CD4-positive, CD25-positive, alpha-beta regulatory T cell (primary cell): ENCODE results near the gene STX8. TPM values are rescaled to one million over a fixed set of nuclear protein-coding genes. Genes with fewer than 3 reads are reported as not detected.
A peak's percentile ranks its signal among the peaks of the same experiment; 100 is the strongest.
"Not testable (repeated sequence)": the region's sequence is repeated elsewhere in the genome, so short reads cannot be mapped to it uniquely, and the experiment has no call there.

Source experiments
- ATAC-seq, 2 donors: fragments of 150-1000 bp; cut with Tn5 transposase; one replicate each; pipeline ENCODE4 v1.10.0; 2021; ENCODE audit warnings: low read depth in 2 of 2, moderate number of reproducible peaks in 2 of 2, moderate library complexity in 1 of 2
- DNase-seq, 3 donors: peaks; one replicate each; pipeline versions ENCODE4 v3.0.0 to v3.0.0-alpha.2; 2012 to 2022; ENCODE audit warnings: mixed read lengths in 1 of 3
- H3K27ac ChIP-seq: one replicate; pipeline ENCODE4 v1.7.0; 2013; ENCODE audit warnings: mild to moderate bottlenecking, low read length; ENCODE audit not compliant: insufficient read depth, poor library complexity, severe bottlenecking
- H3K27me3 ChIP-seq: one replicate; pipeline ENCODE4 v1.7.0; 2013; ENCODE audit warnings: low read length; ENCODE audit not compliant: control insufficient read depth, insufficient read depth
- H3K36me3 ChIP-seq: one replicate; pipeline ENCODE4 v1.7.0; 2013; ENCODE audit warnings: mild to moderate bottlenecking, low read length, moderate library complexity; ENCODE audit not compliant: control insufficient read depth, insufficient read depth
- H3K4me1 ChIP-seq: 2 replicates; pipeline ENCODE4 v1.7.0; 2013; ENCODE audit warnings: mild to moderate bottlenecking, low read length; ENCODE audit not compliant: insufficient read depth, control insufficient read depth, poor library complexity, severe bottlenecking
- H3K4me3 ChIP-seq: one replicate; pipeline ENCODE4 v1.7.0; 2013; ENCODE audit warnings: low read depth, mild to moderate bottlenecking, low read length, moderate library complexity
- H3K9me3 ChIP-seq, 2 experiments: 1 replicate in 1 of 2; 2 replicates in 1 of 2; pipeline ENCODE4 v1.7.0; 2013; ENCODE audit warnings: low read length in 2 of 2, mild to moderate bottlenecking in 1 of 2, moderate library complexity in 1 of 2; ENCODE audit not compliant: control insufficient read depth in 2 of 2
- H3K27ac Mint-ChIP-seq, 3 donors: one replicate each; pipeline ENCODE4 v1.8.0; 2020 to 2022; ENCODE audit warnings: mild to moderate bottlenecking in 3 of 3, mixed read lengths in 3 of 3, moderate library complexity in 2 of 3
- H3K27me3 Mint-ChIP-seq: one replicate; pipeline ENCODE4 v1.8.0; 2022; ENCODE audit warnings: mild to moderate bottlenecking, mixed read lengths
- H3K36me3 Mint-ChIP-seq: one replicate; pipeline ENCODE4 v1.8.0; 2020; ENCODE audit warnings: mixed read lengths
- H3K4me1 Mint-ChIP-seq, 4 donors: one replicate each; pipeline ENCODE4 v1.8.0; 2020 to 2022; ENCODE audit warnings: mixed read lengths in 4 of 4, mild to moderate bottlenecking in 1 of 4
- H3K4me3 Mint-ChIP-seq, 4 donors: one replicate each; pipeline ENCODE4 v1.8.0; 2020 to 2022; ENCODE audit warnings: mild to moderate bottlenecking in 4 of 4, mixed read lengths in 4 of 4, moderate library complexity in 3 of 4
- H3K9me3 Mint-ChIP-seq, 7 donors: one replicate each; pipeline ENCODE4 v1.8.0; 2020 to 2022; ENCODE audit warnings: mixed read lengths in 7 of 7, mild to moderate bottlenecking in 3 of 7, moderate library complexity in 2 of 7
- polyA plus RNA-seq, 4 donors: library from polyadenylated mRNA; unstranded; fragments of 300-500 nt; fragmentation: Illumina TruSeq; gene quantifications; one replicate each; pipeline ENCODE4 v1.2.3, GENCODE V29; 2021
- total RNA-seq: library from RNA; stranded (reverse); gene quantifications from one replicate; pipeline ENCODE4 v1.2.3, GENCODE V29; 2022

The STX8 gene
- total and polyA plus RNA-seq, 5 donors from 2014 or later = 83.7 to 214 (median 170) TPM

- ATAC-seq = no peak
- no peak for DNase-seq
- Mint-ChIP-seq H3K4me1 (peaks cover 0 to 2% (median 0%) of the 10 kb centered on the region in 4 donors), H3K4me3 (no peak overlapping the region), H3K27ac (no peak overlapping the region), H3K9me3 (peaks cover 0 to 2% (median 0%) of the 10 kb centered on the region in 7 donors), H3K36me3 (no peaks in the 10 kb centered on the region), H3K27me3 (peaks cover 19% of the 10 kb centered on the region)
- Histone ChIP-seq H3K9me3 (no peaks in the 10 kb centered on the region), H3K4me3 (no peak overlapping the region), H3K36me3 (no peaks in the 10 kb centered on the region), H3K27me3 (peaks cover under 1% of the 10 kb centered on the region), H3K27ac (no peak overlapping the region), H3K4me1 (no peaks in the 10 kb centered on the region)
These were observed 23.0 kb upstream of the STX8 start for GRCh38 chr17:9598661-9599060.

- H3K27me3 Mint-ChIP-seq = peaks cover 18% of the 10 kb centered on the region
- H3K4me1 Mint-ChIP-seq, H3K36me3 ChIP-seq, H3K4me1 ChIP-seq, H3K4me3 Mint-ChIP-seq, H3K9me3 Mint-ChIP-seq, H3K9me3 ChIP-seq, H3K27me3 ChIP-seq, H3K27ac ChIP-seq, ATAC-seq, H3K27ac Mint-ChIP-seq, H3K36me3 Mint-ChIP-seq, H3K4me3 ChIP-seq, DNase-seq: not testable (repeated sequence)
These were observed 22.0 kb upstream of the STX8 start for GRCh38 chr17:9597638-9598037.

DNA sequence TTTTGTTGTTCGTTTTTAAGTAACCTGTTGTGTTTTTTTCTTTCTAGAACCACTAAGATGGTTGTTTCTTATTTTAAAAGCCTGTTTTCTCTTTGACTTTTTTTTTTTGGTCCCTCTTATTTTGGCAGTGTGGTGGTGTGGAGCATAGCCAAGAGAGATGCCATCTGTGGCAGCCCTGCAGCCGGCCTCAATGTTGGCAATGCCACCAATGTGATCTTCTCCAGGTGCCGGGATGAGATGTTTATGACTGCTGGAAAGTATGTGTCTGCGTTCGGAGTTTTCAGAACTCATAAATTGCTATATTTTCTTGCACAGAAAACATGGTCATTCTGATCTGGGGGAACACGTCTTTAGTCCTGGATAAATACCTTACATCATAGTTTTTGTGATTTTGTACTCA, 18.4 kb upstream of the STX8 start:
- H3K36me3 Mint-ChIP-seq = no peaks in the 10 kb centered on the region
- H3K27ac Mint-ChIP-seq = no peak overlapping the region
- peaks cover 0 to 2% (median 0%) of the 10 kb centered on the region in 4 donors for H3K4me1 Mint-ChIP-seq
- peaks cover 18% of the 10 kb centered on the region for H3K27me3 Mint-ChIP-seq
- ATAC-seq (no peak), DNase-seq (no peak)
- H3K27ac ChIP-seq = no peak overlapping the region
- no peak overlapping the region for H3K4me3 Mint-ChIP-seq
- H3K9me3 ChIP-seq = no peaks in the 10 kb centered on the region
- H3K27me3 ChIP-seq = no peaks in the 10 kb centered on the region
- H3K4me1 ChIP-seq = no peaks in the 10 kb centered on the region
- H3K4me3 ChIP-seq = no peak overlapping the region
- H3K9me3 Mint-ChIP-seq = no peaks in the 10 kb centered on the region
- H3K36me3 ChIP-seq = no peaks in the 10 kb centered on the region

GRCh38 chr17:9587969-9588656, 12.5 kb upstream of the STX8 start:
- H3K4me1 ChIP-seq = no peaks in the 10 kb centered on the region
- ATAC-seq = no peak
- H3K27ac ChIP-seq = no peak overlapping the region
- Mint-ChIP-seq H3K4me1 (peaks cover 0 to 4% (median 0%) of the 10 kb centered on the region in 4 donors), H3K27ac (no peak overlapping the region), H3K27me3 (peaks cover 21% of the 10 kb centered on the region), H3K36me3 (no peaks in the 10 kb centered on the region), H3K4me3 (no peak overlapping the region), H3K9me3 (peaks cover 0 to 8% (median 1%) of the 10 kb centered on the region in 7 donors)
- no peaks in the 10 kb centered on the region for H3K27me3 ChIP-seq
- peaks cover 0 to 4% of the 10 kb centered on the region in 2 experiments for H3K9me3 ChIP-seq
- H3K4me3 ChIP-seq = no peak overlapping the region
- no peaks in the 10 kb centered on the region for H3K36me3 ChIP-seq
- no peak for DNase-seq

GRCh38 chr17:9577373-9577709, 1.7 kb upstream of the STX8 start:
- H3K36me3 ChIP-seq = no peaks in the 10 kb centered on the region
- Mint-ChIP-seq H3K36me3 (no peaks in the 10 kb centered on the region), H3K4me3 (peak overlapping the region; percentile 94 to 99 (median 97)), H3K27me3 (peaks cover 18% of the 10 kb centered on the region), H3K27ac (peak overlapping the region in 1 of 3 donors; percentile 48), H3K4me1 (peaks cover 16 to 49% (median 29%) of the 10 kb centered on the region in 4 donors), H3K9me3 (no peaks in the 10 kb centered on the region)
- peaks cover 5% of the 10 kb centered on the region for H3K27me3 ChIP-seq
- no peak for DNase-seq
- H3K27ac ChIP-seq = no peak overlapping the region
- peak overlapping the region; percentile 97 for H3K4me3 ChIP-seq
- no peaks in the 10 kb centered on the region for H3K9me3 ChIP-seq
- no peak for ATAC-seq
- H3K4me1 ChIP-seq = peaks cover 25% of the 10 kb centered on the region

- Mint-ChIP-seq H3K27me3 (peaks cover 18% of the 10 kb centered on the region), H3K4me1 (peaks cover 16 to 55% (median 31%) of the 10 kb centered on the region in 4 donors), H3K9me3 (no peaks in the 10 kb centered on the region), H3K36me3 (no peaks in the 10 kb centered on the region), H3K4me3 (peak within 1 kb of the TSS; percentile 94 to 99 (median 97)), H3K27ac (peak within 1 kb of the TSS; percentile 89 to 99 (median 91))
- peak; percentile 57 to 61 for ATAC-seq
- Histone ChIP-seq H3K36me3 (no peaks in the 10 kb centered on the region), H3K27ac (peak within 1 kb of the TSS; percentile 51), H3K9me3 (no peaks in the 10 kb centered on the region), H3K4me1 (peaks cover 25% of the 10 kb centered on the region), H3K4me3 (peak within 1 kb of the TSS; percentile 97), H3K27me3 (peaks cover 5% of the 10 kb centered on the region)
- DNase-seq = peak; percentile 62 to 82 (median 76)
These were observed 1.1 kb upstream of the STX8 start, which contains the start of gene CFAP52 for GRCh38 chr17:9576521-9577372. TSS of gene CFAP52 (plus strand) at chr17:9576642. CDS start at chr17:9576696, 54 bp downstream.

GRCh38 chr17:9571201-9571600, 4.4 kb downstream of the STX8 start:
- Histone ChIP-seq H3K4me1 (peaks cover 22% of the 10 kb centered on the region), H3K27ac (no peak overlapping the region), H3K4me3 (no peak overlapping the region), H3K27me3 (no peaks in the 10 kb centered on the region), H3K9me3 (no peaks in the 10 kb centered on the region), H3K36me3 (peaks cover 14% of the 10 kb centered on the region)
- peak overlapping the region in 1 of 4 donors; percentile 9 for H3K4me3 Mint-ChIP-seq
- ATAC-seq (no peak), DNase-seq (no peak)
- H3K27me3 Mint-ChIP-seq = peaks cover under 1% of the 10 kb centered on the region
- H3K27ac Mint-ChIP-seq = no peak overlapping the region
- H3K9me3 Mint-ChIP-seq = no peaks in the 10 kb centered on the region
- peaks cover 21% of the 10 kb centered on the region for H3K36me3 Mint-ChIP-seq
- H3K4me1 Mint-ChIP-seq = peaks cover 21 to 67% (median 37%) of the 10 kb centered on the region in 4 donors
